HEK293T (cell line): ENCODE data around the gene CIDEB.

ENCODE experiments used
- ARNT ChIP-seq: fragments of 450-650 bp; IDR thresholded peaks from 2 replicates; pipeline ENCODE4 v1.6.1; 2017; ENCODE audit warnings: mild to moderate bottlenecking
- BHLHE40 ChIP-seq: fragments of 450-650 bp; IDR thresholded peaks from 2 replicates; pipeline ENCODE4 v1.6.1; 2016; ENCODE audit warnings: mild to moderate bottlenecking, moderate library complexity, borderline replicate concordance
- CTBP1 ChIP-seq: fragments of 450-650 bp; IDR thresholded peaks from 2 replicates; pipeline ENCODE4 v1.6.1; 2016; ENCODE audit warnings: borderline replicate concordance
- ELF4 ChIP-seq: fragments of 450-650 bp; IDR thresholded peaks from 2 replicates; pipeline ENCODE4 v1.6.1; 2017; ENCODE audit warnings: antibody characterized with exemption
- FOXA1 ChIP-seq: fragments of 450-650 bp; IDR thresholded peaks from 2 replicates; pipeline ENCODE4 v1.6.1; 2016; ENCODE audit warnings: mild to moderate bottlenecking
- FOXM1 ChIP-seq: fragments of 450-650 bp; IDR thresholded peaks from 2 replicates; pipeline ENCODE4 v1.6.1; 2017; ENCODE audit warnings: mild to moderate bottlenecking, borderline replicate concordance
- HDGF ChIP-seq: fragments of 450-650 bp; IDR thresholded peaks from 2 replicates; pipeline ENCODE4 v1.6.1; 2017; ENCODE audit warnings: antibody characterized with exemption, borderline replicate concordance
- PKNOX1 ChIP-seq: fragments of 450-650 bp; IDR thresholded peaks from 2 replicates; pipeline ENCODE4 v1.6.1; 2016
- SP1 ChIP-seq: fragments of 450-650 bp; IDR thresholded peaks from 2 replicates; pipeline ENCODE4 v1.6.1; 2017
- SUZ12 ChIP-seq: fragments of 450-650 bp; IDR thresholded peaks from 2 replicates; pipeline ENCODE4 v1.6.1; 2016; ENCODE audit warnings: mild to moderate bottlenecking
- TARDBP ChIP-seq: fragments of 450-650 bp; IDR thresholded peaks from 2 replicates; pipeline ENCODE4 v1.6.1; 2016
- ZNF384 ChIP-seq: fragments of 450-650 bp; IDR thresholded peaks from 2 replicates; pipeline ENCODE4 v1.6.1; 2016

- no peak for TF ChIP-seq PKNOX1
- no peak for TF ChIP-seq BHLHE40
- no peak for TF ChIP-seq SP1
- no peak for TF ChIP-seq FOXM1
- TF ChIP-seq ELF4, result no peak
- no peak for TF ChIP-seq HDGF
- TF ChIP-seq FOXA1, result no peak
- no peak for TF ChIP-seq TARDBP
- TF ChIP-seq ZNF384, result no peak
- TF ChIP-seq ARNT, result no peak
- no peak for TF ChIP-seq CTBP1
- TF ChIP-seq SUZ12, result no peak
These were observed 17.0 kb downstream of the CIDEB start for GRCh38 chr14:24290746-24291145.
